ENCODE results near the gene ANO7. TPM values are rescaled to one million over a fixed set of nuclear protein-coding genes. Genes with fewer than 3 reads are reported as not detected.
"Not testable (repeated sequence)": the region's sequence is repeated elsewhere in the genome, so short reads cannot be mapped to it uniquely, and the experiment has no call there.

Gene ANO7
- total RNA-seq, 2 experiments from 2014 or later: 0.16 to 0.46 TPM

- no peak overlapping the region for H3K27ac ChIP-seq (ENCODE audit: low read depth, low read length, poor library complexity, severe bottlenecking)
- no peak overlapping the region for H3K4me3 ChIP-seq (ENCODE audit: low read depth, low read length, poor library complexity, severe bottlenecking)
- H3K36me3 ChIP-seq (ENCODE audit: insufficient read depth, low read length): no peaks in the 10 kb centered on the region
- no peaks in the 10 kb centered on the region for H3K9me2 ChIP-seq (ENCODE audit: insufficient read depth, low read length)
- no peak overlapping the region for H3K4me2 ChIP-seq (ENCODE audit: low read length)
- H4K20me1 ChIP-seq (ENCODE audit: insufficient read depth, low read length): no peaks in the 10 kb centered on the region
- H2AFZ ChIP-seq (ENCODE audit: low read length): no peak overlapping the region
- DNase-seq (ENCODE audit: low spot score): no peak
- no peaks in the 10 kb centered on the region for H3K9me3 ChIP-seq (ENCODE audit: low read length)
- ChIA-PET CTCF (ENCODE audit: unreplicated experiment) (no interaction called here), POLR2A (interaction anchor here (0.7 kb wide), 1 partner anchor 228 kb away, joined by 4 read pairs; no protein-coding TSS in a partner anchor)
- no peaks in the 10 kb centered on the region for H3K79me2 ChIP-seq (ENCODE audit: insufficient read depth, low read depth, low read length)
- intact Hi-C loops (cut with micrococcal nuclease; ENCODE audit: unreplicated experiment): no loop called here
- TF ChIP-seq EZH2phosphoT487 (IDR thresholded peaks at IDR 0.05; ENCODE audit: borderline replicate concordance, low read depth, low read length): no peak
- no peak for TF ChIP-seq CTCF (conservative IDR thresholded peaks at IDR 0.05; ENCODE audit: low read length)
- BruUV-seq (replicated peaks): no TSS peak
- no peaks in the 10 kb centered on the region for H3K4me1 ChIP-seq (ENCODE audit: insufficient read depth, low read length, poor library complexity, severe bottlenecking)
These were observed 6.3 kb downstream of the ANO7 start for GRCh38 chr2:241194811-241195210.

- Histone ChIP-seq H3K36me3 (ENCODE audit: insufficient read depth, low read length) (no peaks in the 10 kb centered on the region), H3K27ac (ENCODE audit: low read depth, low read length, poor library complexity, severe bottlenecking) (no peak overlapping the region), H4K20me1 (ENCODE audit: insufficient read depth, low read length) (no peaks in the 10 kb centered on the region), H3K4me1 (ENCODE audit: insufficient read depth, low read length, poor library complexity, severe bottlenecking) (no peaks in the 10 kb centered on the region), H3K79me2 (ENCODE audit: insufficient read depth, low read depth, low read length) (no peaks in the 10 kb centered on the region), H3K4me2 (ENCODE audit: low read length) (no peak overlapping the region), H3K4me3 (ENCODE audit: low read depth, low read length, poor library complexity, severe bottlenecking) (no peak overlapping the region), H2AFZ (ENCODE audit: low read length) (no peak overlapping the region), H3K9me2 (ENCODE audit: insufficient read depth, low read length) (no peaks in the 10 kb centered on the region), H3K9me3 (ENCODE audit: low read length) (no peaks in the 10 kb centered on the region)
- POLR2A ChIA-PET: interaction anchor here (0.6 kb wide), 1 partner anchor 21 kb away, joined by 3 read pairs; no protein-coding TSS in a partner anchor
- no TSS peak for BruUV-seq (replicated peaks)
- CTCF ChIA-PET (ENCODE audit: unreplicated experiment): no interaction called here
- TF ChIP-seq CTCF (conservative IDR thresholded peaks at IDR 0.05; ENCODE audit: low read length): no peak
- no peak for TF ChIP-seq EZH2phosphoT487 (IDR thresholded peaks at IDR 0.05; ENCODE audit: borderline replicate concordance, low read depth, low read length)
- intact Hi-C loops (cut with micrococcal nuclease; ENCODE audit: unreplicated experiment): no loop called here
- DNase-seq (ENCODE audit: low spot score): no peak
These were observed 7.1 kb downstream of the ANO7 start for GRCh38 chr2:241195506-241196130.

GRCh38 chr2:241197246-241197645 lies 8.8 kb downstream of the ANO7 start:
- H2AFZ ChIP-seq (ENCODE audit: low read length); CTCF ChIA-PET (ENCODE audit: unreplicated experiment); H3K79me2 ChIP-seq (ENCODE audit: insufficient read depth, low read depth, low read length); H3K4me1 ChIP-seq (ENCODE audit: insufficient read depth, low read length, poor library complexity, severe bottlenecking); H3K27ac ChIP-seq (ENCODE audit: low read depth, low read length, poor library complexity, severe bottlenecking); H3K4me3 ChIP-seq (ENCODE audit: low read depth, low read length, poor library complexity, severe bottlenecking); H3K9me3 ChIP-seq (ENCODE audit: low read length); intact Hi-C loops (cut with micrococcal nuclease; ENCODE audit: unreplicated experiment); POLR2A ChIA-PET; DNase-seq (ENCODE audit: low spot score); H3K4me2 ChIP-seq (ENCODE audit: low read length); H4K20me1 ChIP-seq (ENCODE audit: insufficient read depth, low read length); H3K9me2 ChIP-seq (ENCODE audit: insufficient read depth, low read length); H3K36me3 ChIP-seq (ENCODE audit: insufficient read depth, low read length); BruUV-seq (replicated peaks): not testable (repeated sequence)
